ENCODE results near the gene IDH3A. TPM values are rescaled to one million over a fixed set of nuclear protein-coding genes. Genes with fewer than 3 reads are reported as not detected.
A peak's percentile ranks its signal among the peaks of the same experiment; 100 is the strongest.

Gene IDH3A
- total RNA-seq, 1 donor from 2014 or later: 85.7 TPM

DNA sequence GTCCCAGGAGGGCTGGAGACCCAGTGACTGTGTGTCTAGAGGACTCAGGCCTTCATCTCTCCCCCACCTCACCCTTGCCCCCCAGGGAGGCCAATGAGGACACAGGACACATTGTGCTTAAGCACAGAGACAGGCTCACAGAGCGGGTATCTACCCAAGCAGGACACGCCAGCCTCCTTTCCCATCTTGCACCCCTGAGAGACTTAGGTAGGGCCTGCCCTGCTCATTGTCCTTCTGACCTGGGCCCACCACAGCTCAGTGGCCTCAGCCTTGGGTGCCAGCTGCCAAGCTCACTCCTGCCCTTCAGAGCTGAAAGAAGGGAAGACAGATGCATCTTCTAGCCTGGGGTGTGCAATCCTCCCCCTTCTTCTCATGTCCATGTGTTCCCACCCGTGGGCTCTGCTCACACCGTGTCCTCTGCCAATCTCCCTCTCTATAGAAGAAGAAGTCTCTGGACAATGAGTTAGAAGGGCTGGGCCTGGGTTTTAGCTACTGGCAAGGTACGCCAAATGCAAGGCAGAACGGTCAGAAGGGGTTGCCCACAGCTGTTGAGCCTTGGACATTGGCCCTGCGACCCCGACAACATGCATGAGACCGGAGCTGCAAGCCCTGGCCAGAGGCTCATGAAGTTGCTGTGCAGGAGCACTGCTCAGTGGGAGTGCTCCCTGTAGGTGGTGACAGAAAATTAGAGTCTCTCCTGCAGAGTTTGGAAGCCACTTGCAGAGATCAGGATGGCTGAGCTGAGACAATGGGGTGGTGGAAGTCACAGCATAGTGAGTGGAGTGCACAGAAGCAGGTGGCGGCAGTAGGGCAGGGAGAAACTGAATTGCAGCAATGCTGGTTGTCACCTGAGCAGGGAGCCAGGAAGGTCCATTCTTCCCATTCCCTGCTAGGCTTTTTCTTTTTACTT, 52.4 kb downstream of the IDH3A start:
- DNase-seq (ENCODE audit: low spot score): peak; percentile 37

GRCh38 chr15:78203346-78204225, 54.4 kb downstream of the IDH3A start:
- DNase-seq (ENCODE audit: low spot score): peak; percentile 42

DNA sequence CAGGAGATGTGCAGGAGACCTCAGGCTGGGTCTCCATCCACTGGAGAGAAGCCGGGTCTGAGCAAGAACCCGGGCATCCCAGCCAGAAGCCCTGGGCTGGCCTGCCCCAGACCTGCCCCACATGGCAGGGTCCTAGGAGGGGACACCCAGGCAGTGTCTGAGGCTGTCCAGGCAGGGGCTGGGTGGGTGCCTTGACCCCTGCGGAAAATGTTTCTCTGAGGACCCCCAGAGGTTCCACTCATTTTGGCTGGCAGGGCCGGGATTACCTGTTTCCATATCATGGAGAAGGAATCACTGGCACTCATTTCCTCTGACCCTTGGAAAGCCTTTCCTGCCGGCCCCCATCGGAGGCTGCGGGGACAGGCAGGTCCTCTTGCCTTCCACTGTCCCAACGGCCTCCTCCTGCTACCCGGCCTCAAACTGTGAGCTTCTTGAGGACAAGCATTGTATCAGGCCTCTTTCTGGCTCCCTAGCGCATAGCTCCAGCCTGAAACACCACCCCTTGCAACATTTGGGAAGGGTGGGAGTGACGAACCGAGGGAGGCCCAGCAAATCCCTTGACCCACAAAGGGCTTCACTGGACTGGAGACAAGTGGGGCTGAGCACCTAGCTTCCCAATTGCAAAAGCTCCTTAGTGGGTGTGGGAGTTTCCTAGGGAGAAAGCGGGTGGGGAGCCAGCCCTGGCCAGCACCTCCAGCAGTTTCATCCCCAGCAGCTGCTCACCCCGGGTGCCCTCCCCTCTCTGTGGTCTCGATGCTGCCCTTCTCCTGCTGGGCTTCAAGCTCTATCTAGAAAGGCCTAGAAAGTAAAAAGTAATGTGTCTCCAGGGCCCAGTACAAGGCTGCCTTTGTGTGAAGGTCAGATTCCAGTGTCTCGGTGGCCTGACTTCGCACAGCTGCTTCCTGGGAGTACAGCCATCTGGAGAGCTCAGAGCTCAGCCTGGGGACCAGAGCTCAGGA, 55.5 kb downstream of the IDH3A start:
- peak; percentile 51 for DNase-seq (ENCODE audit: low spot score)

GRCh38 chr15:78205337-78205736, 56.2 kb downstream of the IDH3A start:
- no peak for DNase-seq (ENCODE audit: low spot score)

GRCh38 chr15:78205856-78206255, 56.7 kb downstream of the IDH3A start:
- DNase-seq (ENCODE audit: low spot score): peak; percentile 37

- peak; percentile 40 for DNase-seq (ENCODE audit: low spot score)
These were observed 57.4 kb downstream of the IDH3A start for GRCh38 chr15:78206326-78207109.

DNA sequence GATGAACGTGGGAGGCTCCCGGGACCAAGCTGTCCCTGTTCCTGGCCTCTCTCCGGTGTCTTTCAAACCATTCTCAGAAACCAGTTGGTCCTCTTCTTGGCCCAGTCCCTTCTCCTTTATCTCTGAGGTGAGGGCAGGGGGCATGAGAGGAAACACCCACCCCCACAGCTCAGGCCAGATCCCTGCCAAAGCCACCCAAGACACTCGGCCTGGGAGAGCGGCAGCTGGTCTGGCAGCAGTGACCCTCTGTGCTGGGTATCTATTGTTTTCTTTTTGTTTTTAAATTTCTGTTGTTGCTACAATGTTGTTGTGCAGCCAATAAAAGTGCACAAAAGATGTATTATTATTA, 57.9 kb downstream of the IDH3A start:
- DNase-seq (ENCODE audit: low spot score): peak; percentile 35

- peak; percentile 39 for DNase-seq (ENCODE audit: low spot score)
These were observed 58.6 kb downstream of the IDH3A start for GRCh38 chr15:78207641-78208340.

DNA sequence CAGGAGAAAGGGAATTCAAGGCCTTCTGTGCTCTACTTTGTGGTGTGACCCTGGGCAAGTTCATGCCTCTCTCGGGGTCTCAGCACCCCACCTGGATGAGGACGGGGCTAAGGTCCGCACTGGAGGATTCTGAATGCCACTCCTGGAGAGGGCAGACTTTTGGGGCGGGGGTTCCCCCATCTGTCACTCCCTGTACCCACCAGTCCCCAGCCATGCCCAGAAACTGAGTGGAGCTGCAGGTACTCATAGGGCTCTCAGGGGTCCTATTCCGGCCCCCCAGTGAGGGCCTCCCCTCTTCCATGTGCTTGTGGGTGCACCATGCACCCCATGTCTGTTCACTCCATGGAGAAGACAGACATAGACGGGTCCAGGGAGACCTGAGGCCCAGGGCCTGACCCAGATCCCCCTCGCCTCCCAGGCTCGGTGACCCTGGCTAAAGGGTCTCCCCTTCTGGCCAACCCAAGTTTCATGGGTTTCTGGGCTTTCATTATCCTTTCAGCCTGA, 59.2 kb downstream of the IDH3A start:
- DNase-seq (ENCODE audit: low spot score): no peak

DNA sequence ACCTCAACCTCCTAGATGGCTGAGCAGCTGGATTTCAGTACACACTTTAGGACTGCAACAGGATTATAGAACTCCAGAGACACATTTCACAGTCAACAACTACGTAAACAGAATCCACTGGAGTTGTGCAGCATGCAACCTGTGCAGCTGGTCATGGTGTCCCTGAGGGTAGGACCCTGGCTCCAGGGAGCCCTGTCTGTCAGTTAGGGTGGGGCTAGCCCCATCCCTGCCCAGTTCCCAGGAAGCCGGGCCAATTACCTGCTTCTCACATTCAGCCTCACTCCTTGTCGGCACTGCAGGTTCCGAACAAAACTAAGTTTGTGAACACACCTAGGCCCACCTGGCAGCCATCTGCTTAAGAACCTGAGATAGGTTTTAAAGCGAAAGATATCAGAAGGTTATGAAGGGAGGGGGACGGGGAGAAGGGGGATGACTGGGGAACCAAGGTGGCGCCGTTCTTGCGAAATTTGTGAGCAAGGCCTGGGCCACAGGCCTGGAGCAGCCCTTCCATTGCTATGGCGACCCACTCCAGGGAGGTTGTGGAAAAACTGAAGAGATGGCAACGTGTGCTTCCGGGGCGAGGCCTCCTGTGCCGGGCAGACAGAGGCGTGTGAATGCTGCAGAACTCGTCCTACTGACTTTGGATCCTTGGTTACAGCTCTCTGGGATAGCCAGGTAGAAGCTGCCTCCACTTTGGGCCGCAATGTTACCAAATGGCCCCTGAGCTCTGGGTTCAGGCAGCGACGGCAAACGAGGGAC, 59.9 kb downstream of the IDH3A start:
- peak; percentile 70 for DNase-seq (ENCODE audit: low spot score)

- DNase-seq (ENCODE audit: low spot score): peak; percentile 67
These were observed 60.6 kb downstream of the IDH3A start for GRCh38 chr15:78209646-78210348.

DNA sequence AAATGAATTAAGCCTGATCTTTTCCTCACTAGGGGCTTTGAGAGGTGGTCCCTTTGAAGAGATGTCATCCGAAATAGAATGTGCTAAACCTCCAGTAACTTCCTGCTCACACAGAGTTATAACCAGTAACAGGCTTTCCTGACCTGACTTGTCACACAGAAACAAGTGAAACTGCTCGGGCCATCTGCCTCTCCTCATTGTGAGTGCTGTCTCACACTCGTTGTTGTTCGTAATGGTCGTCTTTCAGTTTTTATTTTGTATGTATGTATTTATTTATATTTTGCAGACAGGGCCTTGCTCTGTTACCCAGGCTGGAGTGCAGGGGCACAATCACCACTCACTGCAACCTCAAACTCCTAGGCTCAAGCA, 61.2 kb downstream of the IDH3A start:
- DNase-seq (ENCODE audit: low spot score): peak; percentile 44

DNA sequence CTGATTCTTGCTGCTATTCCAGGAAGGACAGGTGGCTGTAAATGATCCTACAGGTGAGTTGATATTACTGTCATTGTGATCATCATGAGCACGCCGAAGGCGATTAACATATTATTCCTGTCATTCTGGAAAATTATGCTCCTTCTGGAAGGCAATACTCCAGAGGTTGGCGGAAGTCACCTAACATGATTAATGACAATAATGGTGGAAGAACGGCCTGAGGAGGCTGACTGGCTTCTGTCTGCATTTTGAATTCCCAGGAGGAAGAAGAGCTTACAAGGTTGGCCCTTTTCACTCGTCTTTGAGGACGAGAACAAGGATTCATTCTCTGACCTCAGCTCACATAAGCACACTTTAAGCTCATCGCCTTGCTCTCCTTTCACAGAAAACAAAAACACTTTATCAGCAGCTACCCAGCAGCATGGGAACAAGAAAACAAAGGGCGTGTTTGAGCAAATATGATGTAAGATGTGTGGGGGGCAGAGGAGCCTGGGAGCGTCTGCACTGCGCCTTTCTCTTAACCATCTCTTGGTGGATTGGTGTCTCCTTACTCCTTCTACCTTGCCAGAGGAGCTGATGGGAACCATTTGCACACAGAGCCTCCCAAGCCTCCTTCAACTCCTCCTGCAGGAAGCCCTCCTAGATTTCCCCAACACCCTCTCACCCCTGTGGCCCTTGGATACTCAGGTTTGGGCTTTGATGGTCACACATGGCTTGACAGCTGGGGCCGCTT, 62.2 kb downstream of the IDH3A start:
- DNase-seq (ENCODE audit: low spot score): peak; percentile 40

GRCh38 chr15:78212008-78212407, 62.8 kb downstream of the IDH3A start:
- DNase-seq (ENCODE audit: low spot score): peak; percentile 36

GRCh38 chr15:78212546-78213424, 63.6 kb downstream of the IDH3A start:
- peak; percentile 78 for DNase-seq (ENCODE audit: low spot score)

GRCh38 chr15:78213425-78213750, 64.2 kb downstream of the IDH3A start:
- no peak for DNase-seq (ENCODE audit: low spot score)

- no peak for DNase-seq (ENCODE audit: low spot score)
These were observed 64.8 kb downstream of the IDH3A start for GRCh38 chr15:78213956-78214355.

All from ureter (tissue), 1 donor.